ENCODE results near the gene NAA60. TPM values are rescaled to one million over a fixed set of nuclear protein-coding genes. Genes with fewer than 3 reads are reported as not detected.

The NAA60 gene
- total and polyA plus RNA-seq, 2 experiments from 2014 or later: 32.4 to 36.5 TPM

DNA sequence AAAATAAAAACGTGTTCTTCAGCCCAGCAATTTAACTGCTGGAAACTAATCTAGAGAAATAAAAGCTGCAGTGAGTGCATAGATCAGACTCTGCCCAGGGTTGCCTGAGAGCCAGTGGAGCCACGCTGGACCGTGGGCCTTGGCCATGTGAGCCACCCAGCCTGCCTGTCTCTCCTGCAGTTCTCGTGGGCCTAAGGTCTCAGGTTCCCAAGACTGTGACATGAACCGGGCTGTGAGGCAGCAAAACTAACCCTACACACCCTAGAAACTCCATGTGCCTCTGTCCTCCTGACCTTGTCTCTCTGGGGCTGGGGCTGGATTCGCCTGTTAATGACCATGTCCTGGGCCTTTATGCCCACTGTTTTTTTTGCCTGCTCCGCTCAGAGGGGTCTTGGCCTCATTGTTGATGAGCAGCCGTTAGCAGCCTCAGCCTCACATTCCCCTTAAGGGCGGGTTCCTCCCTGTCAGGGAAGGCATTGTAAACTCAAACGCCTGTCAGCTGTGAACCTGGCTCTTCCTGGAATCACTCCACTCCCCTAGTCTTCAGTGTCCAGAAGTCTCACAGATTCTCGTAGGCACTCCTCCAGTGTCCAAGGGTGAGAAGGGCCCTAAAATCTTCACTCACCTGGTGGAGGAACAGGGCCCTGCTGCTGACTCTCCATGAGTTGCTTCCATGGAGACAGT, 34.9 kb downstream of the NAA60 start:
- H2AFZ ChIP-seq: no peak overlapping the region
- Mint-ChIP-seq H3K36me3 (ENCODE audit: low read depth) (peaks cover 33% of the 10 kb centered on the region), H3K4me3 (no peak overlapping the region), H3K9me3 (no peaks in the 10 kb centered on the region), H3K27ac (no peak overlapping the region), H3K27me3 (ENCODE audit: insufficient read depth, low read depth, poor library complexity) (peaks cover 12% of the 10 kb centered on the region), H3K4me1 (peaks cover 15% of the 10 kb centered on the region)
- ATAC-seq (no peak), DNase-seq (ENCODE audit: low spot score) (no peak)
- H3K27me3 ChIP-seq (ENCODE audit: insufficient read depth): no peaks in the 10 kb centered on the region
- H3K79me2 ChIP-seq (replicated peaks; ENCODE audit: insufficient read depth): peaks cover 51% of the 10 kb centered on the region
- no peak overlapping the region for H3K4me2 ChIP-seq
- H3K36me3 ChIP-seq (ENCODE audit: insufficient read depth): 0 out of 2 replicates have a peak, but pooled peaks cover 4% of the 10 kb centered on the region
- H3F3A ChIP-seq (replicated peaks; ENCODE audit: low read depth): no peaks in the 10 kb centered on the region
- peaks cover 20% of the 10 kb centered on the region; the same call in 1 of the 2 replicates for H4K20me1 ChIP-seq (replicated peaks; ENCODE audit: insufficient read depth)
- no peak overlapping the region for H3K27ac ChIP-seq (ENCODE audit: low read depth)
- H3K9me2 ChIP-seq (ENCODE audit: insufficient read depth): no peaks in the 10 kb centered on the region
- TF ChIP-seq, protein P1, sequence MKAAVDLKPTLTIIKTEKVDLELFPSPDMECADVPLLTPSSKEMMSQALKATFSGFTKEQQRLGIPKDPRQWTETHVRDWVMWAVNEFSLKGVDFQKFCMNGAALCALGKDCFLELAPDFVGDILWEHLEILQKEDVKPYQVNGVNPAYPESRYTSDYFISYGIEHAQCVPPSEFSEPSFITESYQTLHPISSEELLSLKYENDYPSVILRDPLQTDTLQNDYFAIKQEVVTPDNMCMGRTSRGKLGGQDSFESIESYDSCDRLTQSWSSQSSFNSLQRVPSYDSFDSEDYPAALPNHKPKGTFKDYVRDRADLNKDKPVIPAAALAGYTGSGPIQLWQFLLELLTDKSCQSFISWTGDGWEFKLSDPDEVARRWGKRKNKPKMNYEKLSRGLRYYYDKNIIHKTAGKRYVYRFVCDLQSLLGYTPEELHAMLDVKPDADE (IDR thresholded peaks at IDR 0.05): no peak
- TF ChIP-seq STAT1 (IDR thresholded peaks at IDR 0.05; ENCODE audit: unreplicated experiment): no peak
- TF ChIP-seq EZH2 (IDR thresholded peaks at IDR 0.05; ENCODE audit: low read depth, unreplicated experiment): no peak
- TF ChIP-seq, protein P2, sequence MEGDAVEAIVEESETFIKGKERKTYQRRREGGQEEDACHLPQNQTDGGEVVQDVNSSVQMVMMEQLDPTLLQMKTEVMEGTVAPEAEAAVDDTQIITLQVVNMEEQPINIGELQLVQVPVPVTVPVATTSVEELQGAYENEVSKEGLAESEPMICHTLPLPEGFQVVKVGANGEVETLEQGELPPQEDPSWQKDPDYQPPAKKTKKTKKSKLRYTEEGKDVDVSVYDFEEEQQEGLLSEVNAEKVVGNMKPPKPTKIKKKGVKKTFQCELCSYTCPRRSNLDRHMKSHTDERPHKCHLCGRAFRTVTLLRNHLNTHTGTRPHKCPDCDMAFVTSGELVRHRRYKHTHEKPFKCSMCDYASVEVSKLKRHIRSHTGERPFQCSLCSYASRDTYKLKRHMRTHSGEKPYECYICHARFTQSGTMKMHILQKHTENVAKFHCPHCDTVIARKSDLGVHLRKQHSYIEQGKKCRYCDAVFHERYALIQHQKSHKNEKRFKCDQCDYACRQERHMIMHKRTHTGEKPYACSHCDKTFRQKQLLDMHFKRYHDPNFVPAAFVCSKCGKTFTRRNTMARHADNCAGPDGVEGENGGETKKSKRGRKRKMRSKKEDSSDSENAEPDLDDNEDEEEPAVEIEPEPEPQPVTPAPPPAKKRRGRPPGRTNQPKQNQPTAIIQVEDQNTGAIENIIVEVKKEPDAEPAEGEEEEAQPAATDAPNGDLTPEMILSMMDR (conservative IDR thresholded peaks at IDR 0.05; ENCODE audit: low read depth in 2 of 2): no peak
- no peak for TF ChIP-seq NANOG (IDR thresholded peaks at IDR 0.05; ENCODE audit: borderline replicate concordance)
- no peak for TF ChIP-seq ZNF114 (CRISPR knock-in tag; IDR thresholded peaks at IDR 0.05)
- peaks cover 11% of the 10 kb centered on the region for H3K4me1 ChIP-seq (ENCODE audit: insufficient read depth)
- H3K4me3 ChIP-seq: no peak overlapping the region

DNA sequence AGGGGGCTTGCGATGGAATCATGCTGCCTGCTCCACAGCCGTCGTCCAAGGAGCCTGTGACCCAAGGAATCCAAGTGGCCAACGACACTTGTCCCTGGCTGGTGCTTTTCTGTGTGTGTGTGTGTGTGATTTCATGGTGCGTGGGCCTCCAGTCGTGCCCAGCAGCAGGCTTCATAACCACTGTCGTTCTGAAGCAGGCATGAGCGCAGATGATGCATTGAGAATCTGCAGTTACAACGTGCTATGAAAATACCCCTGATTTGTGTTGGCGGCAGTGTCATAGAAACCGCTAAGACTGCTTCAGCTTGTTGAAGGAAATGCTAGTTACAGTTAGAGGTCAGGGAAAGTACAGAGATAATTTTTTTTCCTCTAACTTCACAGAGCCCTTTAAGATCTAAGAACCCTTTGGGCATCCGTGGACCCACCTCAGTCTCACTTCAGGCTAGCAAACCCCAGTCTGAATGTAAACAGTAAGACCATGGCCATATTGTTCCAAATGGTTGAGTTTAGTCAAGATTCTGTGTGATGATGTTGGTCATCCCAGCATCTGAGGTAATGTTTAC, 36.3 kb downstream of the NAA60 start:
- Mint-ChIP-seq H3K9me3 (no peaks in the 10 kb centered on the region), H3K27ac (no peak overlapping the region), H3K4me1 (peaks cover 15% of the 10 kb centered on the region), H3K27me3 (ENCODE audit: insufficient read depth, low read depth, poor library complexity) (peaks cover 12% of the 10 kb centered on the region), H3K4me3 (no peak overlapping the region), H3K36me3 (ENCODE audit: low read depth) (peaks cover 41% of the 10 kb centered on the region)
- Histone ChIP-seq H3K4me1 (ENCODE audit: insufficient read depth) (peaks cover 11% of the 10 kb centered on the region), H3K27me3 (ENCODE audit: insufficient read depth) (no peaks in the 10 kb centered on the region), H4K20me1 (replicated peaks; ENCODE audit: insufficient read depth) (peaks cover 19% of the 10 kb centered on the region; the same call in 1 of the 2 replicates), H2AFZ (no peak overlapping the region), H3K27ac (ENCODE audit: low read depth) (no peak overlapping the region), H3K36me3 (ENCODE audit: insufficient read depth) (peaks cover 9% of the 10 kb centered on the region; the same call in 1 of the 2 replicates), H3K4me3 (no peak overlapping the region), H3F3A (replicated peaks; ENCODE audit: low read depth) (no peaks in the 10 kb centered on the region), H3K9me2 (ENCODE audit: insufficient read depth) (no peaks in the 10 kb centered on the region), H3K4me2 (no peak overlapping the region), H3K79me2 (replicated peaks; ENCODE audit: insufficient read depth) (peaks cover 37% of the 10 kb centered on the region)
- DNase-seq (ENCODE audit: low spot score): no peak
- ATAC-seq: no peak
- TF ChIP-seq, protein P2 (conservative IDR thresholded peaks at IDR 0.05; ENCODE audit: low read depth in 2 of 2): no peak
- no peak for TF ChIP-seq EZH2phosphoT487 (IDR thresholded peaks at IDR 0.05; ENCODE audit: unreplicated experiment)
- TF ChIP-seq, protein P1 (IDR thresholded peaks at IDR 0.05): no peak
- TF ChIP-seq STAT1 (IDR thresholded peaks at IDR 0.05; ENCODE audit: unreplicated experiment): no peak
- no peak for TF ChIP-seq CREB1 (CRISPR knock-in tag; IDR thresholded peaks at IDR 0.05; ENCODE audit: low read depth)
- TF ChIP-seq, protein P3, sequence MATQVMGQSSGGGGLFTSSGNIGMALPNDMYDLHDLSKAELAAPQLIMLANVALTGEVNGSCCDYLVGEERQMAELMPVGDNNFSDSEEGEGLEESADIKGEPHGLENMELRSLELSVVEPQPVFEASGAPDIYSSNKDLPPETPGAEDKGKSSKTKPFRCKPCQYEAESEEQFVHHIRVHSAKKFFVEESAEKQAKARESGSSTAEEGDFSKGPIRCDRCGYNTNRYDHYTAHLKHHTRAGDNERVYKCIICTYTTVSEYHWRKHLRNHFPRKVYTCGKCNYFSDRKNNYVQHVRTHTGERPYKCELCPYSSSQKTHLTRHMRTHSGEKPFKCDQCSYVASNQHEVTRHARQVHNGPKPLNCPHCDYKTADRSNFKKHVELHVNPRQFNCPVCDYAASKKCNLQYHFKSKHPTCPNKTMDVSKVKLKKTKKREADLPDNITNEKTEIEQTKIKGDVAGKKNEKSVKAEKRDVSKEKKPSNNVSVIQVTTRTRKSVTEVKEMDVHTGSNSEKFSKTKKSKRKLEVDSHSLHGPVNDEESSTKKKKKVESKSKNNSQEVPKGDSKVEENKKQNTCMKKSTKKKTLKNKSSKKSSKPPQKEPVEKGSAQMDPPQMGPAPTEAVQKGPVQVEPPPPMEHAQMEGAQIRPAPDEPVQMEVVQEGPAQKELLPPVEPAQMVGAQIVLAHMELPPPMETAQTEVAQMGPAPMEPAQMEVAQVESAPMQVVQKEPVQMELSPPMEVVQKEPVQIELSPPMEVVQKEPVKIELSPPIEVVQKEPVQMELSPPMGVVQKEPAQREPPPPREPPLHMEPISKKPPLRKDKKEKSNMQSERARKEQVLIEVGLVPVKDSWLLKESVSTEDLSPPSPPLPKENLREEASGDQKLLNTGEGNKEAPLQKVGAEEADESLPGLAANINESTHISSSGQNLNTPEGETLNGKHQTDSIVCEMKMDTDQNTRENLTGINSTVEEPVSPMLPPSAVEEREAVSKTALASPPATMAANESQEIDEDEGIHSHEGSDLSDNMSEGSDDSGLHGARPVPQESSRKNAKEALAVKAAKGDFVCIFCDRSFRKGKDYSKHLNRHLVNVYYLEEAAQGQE (IDR thresholded peaks at IDR 0.05; ENCODE audit: unreplicated experiment): no peak
- no peak for TF ChIP-seq EZH2 (IDR thresholded peaks at IDR 0.05; ENCODE audit: low read depth, unreplicated experiment)
- no peak for TF ChIP-seq JUNB (IDR thresholded peaks at IDR 0.05; ENCODE audit: unreplicated experiment)
- no peak for TF ChIP-seq ZNF114 (CRISPR knock-in tag; IDR thresholded peaks at IDR 0.05)

Data from GM23338 (cell line).